CD4-positive, alpha-beta T cell (primary cell): ENCODE results near the gene PSG7. TPM values are rescaled to one million over a fixed set of nuclear protein-coding genes. Genes with fewer than 3 reads are reported as not detected.
"Not testable (repeated sequence)": the region's sequence is repeated elsewhere in the genome, so short reads cannot be mapped to it uniquely, and the experiment has no call there.

ENCODE experiments used
- ATAC-seq: fragments of 200-7000 bp; cut with Tn5 transposase; one replicate; pipeline ENCODE4 v1.10.0; 2022; ENCODE audit warnings: mild to moderate bottlenecking; ENCODE audit not compliant: poor library complexity
- CTCF ChIA-PET: fragments of 350-600 bp; sonication (Branson Sonifier 250); formaldehyde crosslinking; loops from one replicate; lab custom pipeline; 2021; ENCODE audit warnings: antibody characterized with exemption, inconsistent platforms; lab: Charles Lee
- POLR2A ChIA-PET: fragments of 350-600 bp; sonication (Branson Sonifier 250); formaldehyde crosslinking; loops from one replicate; lab custom pipeline; 2021; ENCODE audit warnings: antibody characterized with exemption, inconsistent platforms; lab: Charles Lee
- DNase-seq, 14 experiments: peaks; one replicate each; pipeline ENCODE4 v3.0.0-alpha.2; 2013 to 2020; ENCODE audit warnings: mixed read lengths in 2 of 14
- H3K27ac ChIP-seq, 2 donors: one replicate each; pipeline versions ENCODE4 v1.5.1 to v1.7.0; 2013; ENCODE audit warnings: low read length in 2 of 2, low read depth in 1 of 2, mild to moderate bottlenecking in 1 of 2
- H3K27me3 ChIP-seq, 2 experiments: 1 replicate in 1 of 2; 2 replicates in 1 of 2; pipeline versions ENCODE4 v1.6.1 to v1.7.0; 2013; ENCODE audit warnings: low read length in 2 of 2, control low read depth in 1 of 2, mild to moderate bottlenecking in 1 of 2, moderate library complexity in 1 of 2; ENCODE audit not compliant: insufficient read depth in 2 of 2, control insufficient read depth in 1 of 2
- H3K36me3 ChIP-seq: one replicate; pipeline ENCODE4 v1.6.1; 2013; ENCODE audit warnings: low read length, control low read depth; ENCODE audit not compliant: insufficient read depth
- H3K4me1 ChIP-seq: one replicate; pipeline ENCODE4 v1.6.1; 2013; ENCODE audit warnings: low read length, control low read depth; ENCODE audit not compliant: insufficient read depth
- H3K4me3 ChIP-seq: one replicate; pipeline ENCODE4 v1.5.1; 2013; ENCODE audit warnings: mild to moderate bottlenecking, low read length, moderate library complexity
- H3K9me3 ChIP-seq, 2 experiments: 1 replicate in 1 of 2; 2 replicates in 1 of 2; pipeline versions ENCODE4 v1.6.1 to v1.7.0; 2013; ENCODE audit warnings: low read length in 2 of 2, mild to moderate bottlenecking in 2 of 2, control low read depth in 1 of 2, moderate library complexity in 1 of 2; ENCODE audit not compliant: control insufficient read depth in 1 of 2, insufficient read depth in 1 of 2
- H3K27ac Mint-ChIP-seq: one replicate; pipeline ENCODE4 v1.8.0; 2020; ENCODE audit warnings: mixed read lengths
- H3K27me3 Mint-ChIP-seq: one replicate; pipeline ENCODE4 v1.8.0; 2021; ENCODE audit warnings: mixed read lengths
- H3K36me3 Mint-ChIP-seq: one replicate; pipeline ENCODE4 v1.8.0; 2021; ENCODE audit warnings: low read depth, mixed read lengths
- H3K4me1 Mint-ChIP-seq: one replicate; pipeline ENCODE4 v1.8.0; 2021; ENCODE audit warnings: low read depth, mixed read lengths
- H3K4me3 Mint-ChIP-seq: one replicate; pipeline ENCODE4 v1.8.0; 2020; ENCODE audit warnings: mild to moderate bottlenecking, mixed read lengths
- H3K9me3 Mint-ChIP-seq: one replicate; pipeline ENCODE4 v1.8.0; 2020; ENCODE audit warnings: mixed read lengths
- intact Hi-C, 2 experiments: fragments of 100-400 bp; cut with DNase I in 1 of 2; cut with micrococcal nuclease in 1 of 2; formaldehyde crosslinking; loops; one replicate each; pipeline versions ENCODE4 v1.15.1 to v1.9.0; 2023 to 2025; cut with DNase I, micrococcal nuclease
- total RNA-seq, 174 experiments: library from RNA in 2 of 174; stranded (reverse) in 2 of 174; gene quantifications; one replicate each; pipeline ENCODE4 v1.2.3 and lab custom pipeline; 2021 to 2026
- TF ChIP-seq, protein P1 (sequence below): fragments of 200-600 bp; IDR thresholded peaks from one replicate; pipeline ENCODE4 v1.8.0; 2022; ENCODE audit warnings: antibody characterized with exemption, mild to moderate bottlenecking

The PSG7 gene
- total RNA-seq, 2 experiments from 2014 or later = not detected

DNA sequence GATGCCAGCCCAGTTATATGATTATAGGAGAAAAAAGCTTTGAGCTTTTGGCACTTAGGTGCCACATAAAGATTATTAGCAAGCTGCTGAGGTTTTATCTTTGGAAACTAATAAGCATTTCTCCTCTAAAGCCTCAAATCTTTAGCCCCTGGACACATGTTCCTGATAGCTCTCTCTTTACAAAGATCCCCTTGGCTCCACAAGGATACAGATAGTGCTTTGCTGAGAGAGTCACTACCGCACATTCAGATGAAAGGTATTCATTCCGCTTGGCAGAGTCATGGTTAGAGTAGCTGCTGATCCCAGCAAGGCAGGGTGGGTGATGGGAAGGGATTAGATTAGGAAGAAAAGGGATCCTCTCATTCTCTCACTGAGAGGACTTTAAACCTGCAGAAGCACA lies 28.2 kb upstream of the PSG7 start:
- Mint-ChIP-seq H3K9me3 (peaks cover 7% of the 10 kb centered on the region), H3K4me3 (no peak overlapping the region), H3K27ac (no peak overlapping the region), H3K36me3 (no peaks in the 10 kb centered on the region), H3K27me3 (peaks cover 39% of the 10 kb centered on the region), H3K4me1 (no peaks in the 10 kb centered on the region)
- TF ChIP-seq, protein P1, sequence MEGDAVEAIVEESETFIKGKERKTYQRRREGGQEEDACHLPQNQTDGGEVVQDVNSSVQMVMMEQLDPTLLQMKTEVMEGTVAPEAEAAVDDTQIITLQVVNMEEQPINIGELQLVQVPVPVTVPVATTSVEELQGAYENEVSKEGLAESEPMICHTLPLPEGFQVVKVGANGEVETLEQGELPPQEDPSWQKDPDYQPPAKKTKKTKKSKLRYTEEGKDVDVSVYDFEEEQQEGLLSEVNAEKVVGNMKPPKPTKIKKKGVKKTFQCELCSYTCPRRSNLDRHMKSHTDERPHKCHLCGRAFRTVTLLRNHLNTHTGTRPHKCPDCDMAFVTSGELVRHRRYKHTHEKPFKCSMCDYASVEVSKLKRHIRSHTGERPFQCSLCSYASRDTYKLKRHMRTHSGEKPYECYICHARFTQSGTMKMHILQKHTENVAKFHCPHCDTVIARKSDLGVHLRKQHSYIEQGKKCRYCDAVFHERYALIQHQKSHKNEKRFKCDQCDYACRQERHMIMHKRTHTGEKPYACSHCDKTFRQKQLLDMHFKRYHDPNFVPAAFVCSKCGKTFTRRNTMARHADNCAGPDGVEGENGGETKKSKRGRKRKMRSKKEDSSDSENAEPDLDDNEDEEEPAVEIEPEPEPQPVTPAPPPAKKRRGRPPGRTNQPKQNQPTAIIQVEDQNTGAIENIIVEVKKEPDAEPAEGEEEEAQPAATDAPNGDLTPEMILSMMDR = no peak
- H3K27ac ChIP-seq = no peak overlapping the region
- DNase-seq = no peak
- no peak for ATAC-seq
- CTCF ChIA-PET = no interaction called here
- POLR2A ChIA-PET = no interaction called here
- H3K4me1 ChIP-seq = no peaks in the 10 kb centered on the region
- intact Hi-C loops = no loop called here
- no peaks in the 10 kb centered on the region for H3K27me3 ChIP-seq
- no peak overlapping the region for H3K4me3 ChIP-seq
- no peaks in the 10 kb centered on the region for H3K9me3 ChIP-seq
- no peaks in the 10 kb centered on the region for H3K36me3 ChIP-seq

DNA sequence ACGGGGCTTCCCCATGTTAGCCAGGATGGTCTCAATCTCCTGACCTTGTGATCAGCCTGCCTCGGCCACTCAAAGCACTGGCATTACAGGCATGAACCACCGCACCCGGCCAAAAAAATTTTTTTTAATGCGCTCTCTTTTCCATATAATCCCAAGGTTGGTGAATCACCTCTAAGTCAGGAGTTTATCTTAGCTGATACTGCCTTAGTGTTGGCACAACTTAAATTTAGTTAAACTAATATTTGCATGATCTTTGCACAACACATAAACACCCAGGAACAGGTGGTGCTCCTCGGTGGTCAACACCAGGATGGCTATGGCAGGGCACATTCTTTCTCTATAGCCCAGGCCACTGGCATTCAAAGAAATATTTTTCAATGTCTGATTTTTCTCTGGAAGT lies 24.1 kb upstream of the PSG7 start:
- Mint-ChIP-seq H3K4me3 (no peak overlapping the region), H3K36me3 (no peaks in the 10 kb centered on the region), H3K9me3 (peaks cover 5% of the 10 kb centered on the region), H3K27me3 (peaks cover 31% of the 10 kb centered on the region), H3K4me1 (no peaks in the 10 kb centered on the region), H3K27ac (no peak overlapping the region)
- H3K27ac ChIP-seq = no peak overlapping the region
- H3K4me1 ChIP-seq = no peaks in the 10 kb centered on the region
- ATAC-seq (no peak), DNase-seq (no peak)
- H3K9me3 ChIP-seq = no peaks in the 10 kb centered on the region
- ChIA-PET CTCF (no interaction called here), POLR2A (no interaction called here)
- TF ChIP-seq, protein P1 = no peak
- H3K4me3 ChIP-seq = no peak overlapping the region
- no peaks in the 10 kb centered on the region for H3K27me3 ChIP-seq
- intact Hi-C loops = no loop called here
- no peaks in the 10 kb centered on the region for H3K36me3 ChIP-seq

DNA sequence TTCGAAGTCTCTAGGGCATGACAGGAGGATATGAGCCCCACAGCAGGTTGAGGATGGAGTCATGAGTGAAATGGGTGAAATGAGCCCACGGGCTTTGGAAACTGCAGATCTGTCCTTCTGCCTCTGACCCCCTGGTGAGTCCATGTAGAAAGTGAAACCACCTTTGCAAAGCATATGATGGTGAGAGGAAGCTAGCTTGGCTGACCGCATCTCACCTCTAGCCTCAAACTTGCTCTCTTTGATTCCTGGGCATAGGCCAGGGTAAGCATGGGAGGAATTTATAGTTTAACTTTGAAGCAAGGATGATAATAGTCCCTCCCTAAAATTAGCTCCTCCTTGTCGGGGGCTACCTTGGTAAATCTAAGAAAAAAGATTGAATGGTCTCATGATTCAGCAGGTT lies 15.1 kb upstream of the PSG7 start:
- H3K4me3 ChIP-seq, H3K4me1 ChIP-seq, DNase-seq, H3K27ac ChIP-seq, ATAC-seq, H3K27ac Mint-ChIP-seq, H3K9me3 ChIP-seq, H3K36me3 ChIP-seq, POLR2A ChIA-PET, H3K27me3 ChIP-seq, H3K9me3 Mint-ChIP-seq, H3K4me1 Mint-ChIP-seq, CTCF ChIA-PET, intact Hi-C loops, H3K4me3 Mint-ChIP-seq, H3K36me3 Mint-ChIP-seq: not testable (repeated sequence)
- H3K27me3 Mint-ChIP-seq = peaks cover 20% of the 10 kb centered on the region

DNA sequence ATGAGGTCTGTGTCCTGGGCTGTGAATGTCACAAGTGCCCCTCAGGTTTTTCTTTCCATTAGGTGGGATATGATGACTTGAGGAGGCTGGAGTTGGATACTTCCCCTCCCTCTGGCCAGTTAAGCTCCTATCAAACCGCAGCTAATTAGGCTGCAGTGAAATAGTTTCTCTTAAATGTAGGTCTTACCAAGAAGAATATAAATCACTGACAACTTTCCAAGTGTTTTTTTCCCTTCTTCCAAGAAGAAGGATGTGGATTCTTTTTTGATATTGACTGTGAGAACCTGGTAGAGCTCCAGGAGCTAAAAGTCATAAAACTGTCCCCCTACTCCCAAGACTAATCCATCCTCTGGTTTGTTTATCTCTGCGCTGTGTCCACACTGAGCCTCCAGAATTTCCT lies 14.5 kb upstream of the PSG7 start:
- H3K27ac Mint-ChIP-seq, H3K9me3 Mint-ChIP-seq, DNase-seq, H3K4me1 Mint-ChIP-seq, H3K9me3 ChIP-seq, H3K36me3 ChIP-seq, intact Hi-C loops, H3K4me3 ChIP-seq, CTCF ChIA-PET, H3K4me1 ChIP-seq, H3K27me3 ChIP-seq, H3K4me3 Mint-ChIP-seq, H3K27ac ChIP-seq, H3K36me3 Mint-ChIP-seq, ATAC-seq, POLR2A ChIA-PET: not testable (repeated sequence)
- H3K27me3 Mint-ChIP-seq = peaks cover 25% of the 10 kb centered on the region
